ENCODE measurements around the gene DDX43. TPM values are rescaled to one million over a fixed set of nuclear protein-coding genes. Genes with fewer than 3 reads are reported as not detected.
"Not testable (repeated sequence)": the region's sequence is repeated elsewhere in the genome, so short reads cannot be mapped to it uniquely, and the experiment has no call there.

Gene DDX43
- total RNA-seq, 1 donor from 2014 or later = not detected

DNA sequence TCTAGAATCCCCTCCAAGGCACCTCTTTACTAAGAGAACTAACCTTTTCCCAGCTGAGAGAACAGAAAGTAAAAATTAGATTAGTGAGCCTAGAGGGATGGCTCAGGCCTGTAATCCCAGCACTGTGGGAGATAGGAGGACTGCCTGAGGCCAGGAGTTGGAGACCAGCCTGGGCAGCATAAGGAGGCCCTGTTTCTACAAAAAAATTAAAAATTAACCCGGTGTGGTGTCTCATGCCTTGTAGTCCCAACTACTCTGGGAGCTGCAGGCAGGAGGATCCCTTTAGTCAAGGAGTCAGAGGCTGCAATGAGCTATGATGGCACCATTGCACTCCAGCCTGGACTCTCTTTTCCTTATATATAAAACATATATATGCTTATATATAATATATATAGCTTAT lies 19.4 kb upstream of the DDX43 start:
- Mint-ChIP-seq H3K4me3 (no peak overlapping the region), H3K27ac (no peak overlapping the region)
- no peak overlapping the region for H2AFZ ChIP-seq (replicated peaks)

DNA sequence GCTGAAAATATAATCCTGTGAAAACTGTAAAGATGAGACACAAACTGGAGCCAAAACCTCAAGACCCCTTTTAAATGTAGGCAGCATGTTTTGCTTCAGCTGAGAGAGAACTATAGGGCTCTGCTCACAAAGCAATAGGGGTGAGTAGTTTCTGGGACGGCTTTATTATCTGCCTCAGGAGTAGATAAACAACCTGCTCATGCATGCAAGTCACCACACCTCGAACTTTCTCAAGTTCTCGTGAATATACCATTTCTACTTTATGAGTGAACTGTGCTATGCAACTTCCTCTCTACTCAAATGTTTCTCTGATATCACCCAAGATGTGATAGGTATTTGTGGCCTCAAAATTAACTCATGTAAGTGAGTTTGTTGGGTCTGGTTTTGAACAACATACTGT lies 17.4 kb upstream of the DDX43 start:
- H3K36me3 Mint-ChIP-seq = no peaks in the 10 kb centered on the region
- no peak for DNase-seq (ENCODE audit: low spot score)
- H3K4me3 Mint-ChIP-seq = no peak overlapping the region
- H3F3A ChIP-seq (ENCODE audit: low read depth) = no peaks in the 10 kb centered on the region
- no peaks in the 10 kb centered on the region for H3K4me1 Mint-ChIP-seq
- no peak overlapping the region for H3K4me2 ChIP-seq
- H3K27ac ChIP-seq = no peak overlapping the region
- no peaks in the 10 kb centered on the region for H3K36me3 ChIP-seq
- H3K79me2 ChIP-seq (ENCODE audit: low read depth) = no peaks in the 10 kb centered on the region
- H3K9ac ChIP-seq = no peak overlapping the region
- no peaks in the 10 kb centered on the region for H3K9me3 ChIP-seq (ENCODE audit: low read depth)
- no peak overlapping the region for H3K4me3 ChIP-seq
- H3K27ac Mint-ChIP-seq = no peak overlapping the region
- H3K4me1 ChIP-seq = no peaks in the 10 kb centered on the region
- H3K9me3 Mint-ChIP-seq = no peaks in the 10 kb centered on the region
- TF ChIP-seq EZH2 (IDR thresholded peaks at IDR 0.05) = no peak
- TF ChIP-seq EZH2phosphoT487 (IDR thresholded peaks at IDR 0.05) = no peak
- TF ChIP-seq, protein P1, sequence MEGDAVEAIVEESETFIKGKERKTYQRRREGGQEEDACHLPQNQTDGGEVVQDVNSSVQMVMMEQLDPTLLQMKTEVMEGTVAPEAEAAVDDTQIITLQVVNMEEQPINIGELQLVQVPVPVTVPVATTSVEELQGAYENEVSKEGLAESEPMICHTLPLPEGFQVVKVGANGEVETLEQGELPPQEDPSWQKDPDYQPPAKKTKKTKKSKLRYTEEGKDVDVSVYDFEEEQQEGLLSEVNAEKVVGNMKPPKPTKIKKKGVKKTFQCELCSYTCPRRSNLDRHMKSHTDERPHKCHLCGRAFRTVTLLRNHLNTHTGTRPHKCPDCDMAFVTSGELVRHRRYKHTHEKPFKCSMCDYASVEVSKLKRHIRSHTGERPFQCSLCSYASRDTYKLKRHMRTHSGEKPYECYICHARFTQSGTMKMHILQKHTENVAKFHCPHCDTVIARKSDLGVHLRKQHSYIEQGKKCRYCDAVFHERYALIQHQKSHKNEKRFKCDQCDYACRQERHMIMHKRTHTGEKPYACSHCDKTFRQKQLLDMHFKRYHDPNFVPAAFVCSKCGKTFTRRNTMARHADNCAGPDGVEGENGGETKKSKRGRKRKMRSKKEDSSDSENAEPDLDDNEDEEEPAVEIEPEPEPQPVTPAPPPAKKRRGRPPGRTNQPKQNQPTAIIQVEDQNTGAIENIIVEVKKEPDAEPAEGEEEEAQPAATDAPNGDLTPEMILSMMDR (IDR thresholded peaks at IDR 0.05) = no peak
- no peaks in the 10 kb centered on the region for H4K20me1 ChIP-seq (ENCODE audit: low read depth)
- no peaks in the 10 kb centered on the region for H3K27me3 Mint-ChIP-seq (ENCODE audit: insufficient read depth, low read depth)
- no peaks in the 10 kb centered on the region for H3K27me3 ChIP-seq
- H2AFZ ChIP-seq (replicated peaks) = no peak overlapping the region

More for the DNA sequence above, 19.4 kb upstream of the DDX43 start:
- TF ChIP-seq EZH2 (IDR thresholded peaks at IDR 0.05) = no peak
- Histone ChIP-seq H3K36me3 (no peaks in the 10 kb centered on the region), H4K20me1 (ENCODE audit: low read depth) (no peaks in the 10 kb centered on the region), H3K9me3 (ENCODE audit: low read depth) (no peaks in the 10 kb centered on the region), H3K27me3 (no peaks in the 10 kb centered on the region), H3K4me2 (no peak overlapping the region), H3K9ac (no peak overlapping the region), H3K27ac (no peak overlapping the region), H3K4me3 (no peak overlapping the region), H3K79me2 (ENCODE audit: low read depth) (no peaks in the 10 kb centered on the region), H3K4me1 (no peaks in the 10 kb centered on the region), H3F3A (ENCODE audit: low read depth) (no peaks in the 10 kb centered on the region)
- Mint-ChIP-seq H3K9me3 (peaks cover 2% of the 10 kb centered on the region), H3K27me3 (ENCODE audit: insufficient read depth, low read depth) (no peaks in the 10 kb centered on the region), H3K4me1 (no peaks in the 10 kb centered on the region), H3K36me3 (no peaks in the 10 kb centered on the region)
- no peak for DNase-seq (ENCODE audit: low spot score)

DNA sequence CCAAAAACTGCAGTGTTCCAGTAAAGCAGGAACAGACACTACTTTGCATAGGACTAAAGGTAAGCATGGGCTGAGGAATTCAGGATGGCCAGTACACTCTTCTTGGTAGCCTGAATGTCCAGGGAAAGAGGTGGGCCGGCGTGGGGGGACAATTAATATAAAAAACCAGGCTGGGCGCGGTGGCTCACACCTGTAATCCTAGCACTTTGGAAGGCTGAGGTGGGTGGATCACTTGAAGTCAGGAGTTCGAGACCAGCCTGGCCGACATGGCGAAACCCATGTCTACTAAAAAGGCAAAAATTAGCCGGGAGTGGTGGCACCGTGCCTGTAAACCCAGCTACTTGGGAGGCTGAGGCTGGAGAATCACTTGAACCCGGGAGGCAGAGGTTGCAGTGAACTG lies 13.1 kb upstream of the DDX43 start:
- H3K4me1 Mint-ChIP-seq; H3K27me3 ChIP-seq; H3K4me2 ChIP-seq; H3K9me3 ChIP-seq (ENCODE audit: low read depth); H3K36me3 ChIP-seq; H3K79me2 ChIP-seq (ENCODE audit: low read depth); H4K20me1 ChIP-seq (ENCODE audit: low read depth); H3K9ac ChIP-seq; H3F3A ChIP-seq (ENCODE audit: low read depth); H3K9me3 Mint-ChIP-seq; H3K4me1 ChIP-seq; H3K27me3 Mint-ChIP-seq (ENCODE audit: insufficient read depth, low read depth); H3K4me3 Mint-ChIP-seq; DNase-seq (ENCODE audit: low spot score); H3K27ac Mint-ChIP-seq; H3K27ac ChIP-seq; H3K36me3 Mint-ChIP-seq; H2AFZ ChIP-seq (replicated peaks); H3K4me3 ChIP-seq: not testable (repeated sequence)

DNA sequence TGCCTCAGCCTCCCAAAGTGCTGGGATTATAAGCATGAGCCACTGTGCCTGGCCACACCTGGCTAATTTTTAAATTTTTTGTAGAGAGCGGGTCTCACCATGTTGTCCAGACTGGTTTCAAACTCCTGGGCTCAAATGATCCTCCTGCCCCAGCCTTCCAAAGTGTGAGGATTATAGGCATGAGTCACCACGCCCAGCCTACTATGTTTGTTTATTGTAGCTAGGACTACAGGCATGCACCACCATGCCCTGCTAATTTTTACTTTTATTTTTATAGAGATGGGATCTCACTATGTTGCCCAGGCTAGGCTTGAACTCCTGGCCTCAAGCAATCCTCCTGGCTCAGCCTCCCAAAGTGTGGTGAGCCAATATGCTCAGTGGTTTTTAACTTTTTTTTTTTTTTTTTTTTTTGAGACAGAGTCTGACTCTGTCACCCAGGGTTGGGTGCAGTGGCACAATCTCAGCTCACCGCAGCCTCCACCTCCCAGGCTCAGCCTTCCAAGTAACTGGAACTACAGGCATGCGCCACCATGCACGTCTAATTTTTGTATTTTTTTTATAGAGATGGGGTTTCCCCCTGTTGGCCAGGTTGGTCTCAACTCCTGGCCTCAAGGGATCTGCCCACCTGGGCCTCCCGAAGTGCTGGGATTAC lies 12.0 kb upstream of the DDX43 start:
- Histone ChIP-seq H4K20me1 (ENCODE audit: low read depth) (no peaks in the 10 kb centered on the region), H3K4me2 (no peak overlapping the region), H3K79me2 (ENCODE audit: low read depth) (no peaks in the 10 kb centered on the region), H3F3A (ENCODE audit: low read depth) (no peaks in the 10 kb centered on the region), H3K27ac (no peak overlapping the region), H3K36me3 (no peaks in the 10 kb centered on the region), H3K9me3 (ENCODE audit: low read depth) (no peaks in the 10 kb centered on the region), H3K27me3 (no peaks in the 10 kb centered on the region), H3K9ac (no peak overlapping the region), H2AFZ (replicated peaks) (no peak overlapping the region), H3K4me1 (no peaks in the 10 kb centered on the region), H3K4me3 (no peak overlapping the region)
- Mint-ChIP-seq H3K27ac (no peak overlapping the region), H3K36me3 (no peaks in the 10 kb centered on the region), H3K4me3 (no peak overlapping the region), H3K9me3 (no peaks in the 10 kb centered on the region), H3K4me1 (no peaks in the 10 kb centered on the region), H3K27me3 (ENCODE audit: insufficient read depth, low read depth) (no peaks in the 10 kb centered on the region)
- no peak for TF ChIP-seq EZH2phosphoT487 (IDR thresholded peaks at IDR 0.05)
- TF ChIP-seq EZH2 (IDR thresholded peaks at IDR 0.05) = no peak
- TF ChIP-seq, protein P1 (IDR thresholded peaks at IDR 0.05) = no peak
- DNase-seq (ENCODE audit: low spot score) = no peak
